GM12878 (cell line): ENCODE data around the gene ALDH6A1.

Source experiments
- ATF7 ChIP-seq: fragments of 450-650 bp; IDR thresholded peaks from 2 replicates; pipeline ENCODE4 v1.6.1; 2016; ENCODE audit warnings: low read depth, mild to moderate bottlenecking
- CREB1 ChIP-seq: IDR thresholded peaks from 2 replicates; pipeline ENCODE4 v1.6.1; 2012; ENCODE audit warnings: low read depth, mild to moderate bottlenecking, inconsistent platforms
- EZH2 ChIP-seq: IDR thresholded peaks from 2 replicates; pipeline ENCODE4 v1.6.1; 2012; ENCODE audit warnings: low read depth, mild to moderate bottlenecking, control low read depth, inconsistent platforms, low read length, borderline replicate concordance; ENCODE audit not compliant: control insufficient read depth
- GABPA ChIP-seq: IDR thresholded peaks from 2 replicates; pipeline ENCODE4 v1.6.1; 2014; ENCODE audit warnings: antibody characterized with exemption, low read depth, mild to moderate bottlenecking, inconsistent platforms
- NRF1 ChIP-seq: conservative IDR thresholded peaks from 2 replicates; pipeline ENCODE4 v1.6.1; 2011; ENCODE audit warnings: mild to moderate bottlenecking, low read depth, low read length, improper control_type of control experiment
- POLR2AphosphoS5 ChIP-seq: IDR thresholded peaks from 2 replicates; pipeline ENCODE4 v1.6.1; 2011; ENCODE audit warnings: mild to moderate bottlenecking, low read length, inconsistent platforms
- SMARCA5 ChIP-seq: fragments of 450-650 bp; IDR thresholded peaks from 2 replicates; pipeline ENCODE4 v1.6.1; 2017; ENCODE audit warnings: mild to moderate bottlenecking
- ZBED1 ChIP-seq: IDR thresholded peaks from 2 replicates; pipeline ENCODE4 v1.6.1; 2016; ENCODE audit warnings: borderline replicate concordance
- TF ChIP-seq, protein P1 (sequence below), 3 experiments: IDR thresholded peaks in 2 of 3; conservative IDR thresholded peaks in 1 of 3; 2 replicates each; pipeline ENCODE4 v1.5.1; 2011; ENCODE audit warnings: low read depth in 3 of 3, low read length in 3 of 3, mild to moderate bottlenecking in 3 of 3, control low read depth in 2 of 3, moderate library complexity in 2 of 3, inconsistent platforms in 1 of 3, mixed read lengths in 1 of 3; ENCODE audit not compliant: control insufficient read depth in 2 of 3, insufficient read depth in 1 of 3; ENCODE audit errors: extremely low read depth in 1 of 3

GRCh38 chr14:74064426-74064825 is 19.8 kb downstream of the ALDH6A1 start:
- TF ChIP-seq, protein P1, sequence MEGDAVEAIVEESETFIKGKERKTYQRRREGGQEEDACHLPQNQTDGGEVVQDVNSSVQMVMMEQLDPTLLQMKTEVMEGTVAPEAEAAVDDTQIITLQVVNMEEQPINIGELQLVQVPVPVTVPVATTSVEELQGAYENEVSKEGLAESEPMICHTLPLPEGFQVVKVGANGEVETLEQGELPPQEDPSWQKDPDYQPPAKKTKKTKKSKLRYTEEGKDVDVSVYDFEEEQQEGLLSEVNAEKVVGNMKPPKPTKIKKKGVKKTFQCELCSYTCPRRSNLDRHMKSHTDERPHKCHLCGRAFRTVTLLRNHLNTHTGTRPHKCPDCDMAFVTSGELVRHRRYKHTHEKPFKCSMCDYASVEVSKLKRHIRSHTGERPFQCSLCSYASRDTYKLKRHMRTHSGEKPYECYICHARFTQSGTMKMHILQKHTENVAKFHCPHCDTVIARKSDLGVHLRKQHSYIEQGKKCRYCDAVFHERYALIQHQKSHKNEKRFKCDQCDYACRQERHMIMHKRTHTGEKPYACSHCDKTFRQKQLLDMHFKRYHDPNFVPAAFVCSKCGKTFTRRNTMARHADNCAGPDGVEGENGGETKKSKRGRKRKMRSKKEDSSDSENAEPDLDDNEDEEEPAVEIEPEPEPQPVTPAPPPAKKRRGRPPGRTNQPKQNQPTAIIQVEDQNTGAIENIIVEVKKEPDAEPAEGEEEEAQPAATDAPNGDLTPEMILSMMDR (IDR thresholded peaks at IDR 0.05 in 2 of 3, conservative IDR thresholded peaks at IDR 0.05 in 1 of 3; ENCODE audit: control insufficient read depth in 2 of 3, extremely low read depth in 1 of 3, insufficient read depth in 1 of 3, low read depth in 3 of 3, low read length in 3 of 3) = no peak
- TF ChIP-seq NRF1 (no peak), ATF7 (no peak), EZH2 (no peak), CREB1 (no peak), ZBED1 (no peak), POLR2AphosphoS5 (no peak), SMARCA5 (no peak), GABPA (no peak)
